CMK (cell line): Measurements from ENCODE around the gene SERAC1.
A peak's percentile ranks its signal among the peaks of the same experiment; 100 is the strongest.

Experiments used
- DNase-seq: peaks from one replicate; pipeline ENCODE4 v3.0.0-alpha.2; 2010; ENCODE audit warnings: low read depth

SERAC1 gene

GRCh38 chr6:158122048-158122447, 46.0 kb downstream of the SERAC1 start:
- no peak for DNase-seq

- no peak for DNase-seq
These were observed 46.7 kb downstream of the SERAC1 start for GRCh38 chr6:158121335-158121734.

GRCh38 chr6:158118886-158119285, 49.2 kb downstream of the SERAC1 start:
- no peak for DNase-seq

- no peak for DNase-seq
These were observed 52.6 kb downstream of the SERAC1 start for GRCh38 chr6:158115508-158115907.

- no peak for DNase-seq
These were observed 53.0 kb downstream of the SERAC1 start for GRCh38 chr6:158115102-158115501.

GRCh38 chr6:158113802-158114201, 54.3 kb downstream of the SERAC1 start:
- peak; percentile 11 for DNase-seq

GRCh38 chr6:158111987-158112386, 56.1 kb downstream of the SERAC1 start:
- DNase-seq, result no peak

GRCh38 chr6:158110986-158111385, 57.1 kb downstream of the SERAC1 start:
- no peak for DNase-seq

GRCh38 chr6:158109748-158110147, 58.3 kb downstream of the SERAC1 start:
- DNase-seq, result no peak

- DNase-seq, result no peak
These were observed 63.4 kb downstream of the SERAC1 start for GRCh38 chr6:158104696-158105095.

- DNase-seq, result no peak
These were observed 64.8 kb downstream of the SERAC1 start for GRCh38 chr6:158103228-158103627.

- no peak for DNase-seq
These were observed 72.4 kb downstream of the SERAC1 start for GRCh38 chr6:158095671-158096070.

GRCh38 chr6:158095031-158095430, 73.0 kb downstream of the SERAC1 start:
- no peak for DNase-seq

GRCh38 chr6:158092806-158093205, 75.3 kb downstream of the SERAC1 start:
- no peak for DNase-seq

- no peak for DNase-seq
These were observed 80.7 kb downstream of the SERAC1 start for GRCh38 chr6:158087224-158087867.

GRCh38 chr6:158086504-158087223, 81.4 kb downstream of the SERAC1 start:
- no peak for DNase-seq

GRCh38 chr6:158086054-158086503, 82.0 kb downstream of the SERAC1 start:
- DNase-seq, result no peak

- no peak for DNase-seq
These were observed 82.6 kb downstream of the SERAC1 start for GRCh38 chr6:158085261-158086053.

GRCh38 chr6:158083455-158084325, 84.4 kb downstream of the SERAC1 start:
- no peak for DNase-seq

- no peak for DNase-seq
These were observed 86.5 kb downstream of the SERAC1 start for GRCh38 chr6:158081657-158081935.

- no peak for DNase-seq
These were observed 87.0 kb downstream of the SERAC1 start for GRCh38 chr6:158080849-158081656.
